ENCODE results near the gene NCAPD3.

The NCAPD3 gene

DNA sequence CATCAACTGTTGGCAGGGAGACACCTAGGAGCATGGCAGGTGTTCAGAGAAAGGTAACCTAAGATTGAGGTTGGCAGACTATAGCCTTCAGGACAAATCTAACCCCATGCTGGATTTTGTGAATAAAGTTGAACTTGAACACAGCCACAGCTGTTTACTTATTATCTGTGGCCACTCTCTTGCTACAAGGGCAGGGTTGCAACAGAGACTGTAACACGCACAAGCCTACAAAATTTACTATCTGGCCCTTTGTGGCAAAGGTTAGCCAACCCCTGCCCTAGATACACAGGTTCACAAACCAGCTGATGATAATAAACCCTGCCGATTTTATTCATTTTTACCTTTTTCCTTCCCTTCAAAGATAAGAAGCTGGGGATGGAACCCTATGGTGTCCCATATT, 26.9 kb upstream of the NCAPD3 start:
- no peak for DNase-seq

DNA sequence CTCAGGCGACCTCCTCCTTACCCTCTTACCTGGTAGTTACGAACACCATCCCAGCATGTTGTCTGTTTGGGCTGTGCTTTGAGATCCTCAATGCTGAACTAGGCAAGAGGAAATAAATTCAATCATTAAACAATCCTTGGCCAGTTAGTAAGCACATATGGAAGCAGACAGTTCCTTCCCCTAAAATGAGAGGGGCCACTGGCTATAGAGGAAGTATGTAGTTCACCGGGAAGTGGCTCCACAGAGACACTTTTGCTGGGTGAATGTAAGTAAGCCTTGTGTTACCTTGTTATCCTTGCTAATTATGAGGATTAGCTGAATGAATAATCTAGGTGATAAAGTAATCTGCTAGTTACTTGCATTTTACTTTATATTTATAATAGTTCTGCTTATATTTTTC, 26.5 kb upstream of the NCAPD3 start:
- no peak for DNase-seq

DNA sequence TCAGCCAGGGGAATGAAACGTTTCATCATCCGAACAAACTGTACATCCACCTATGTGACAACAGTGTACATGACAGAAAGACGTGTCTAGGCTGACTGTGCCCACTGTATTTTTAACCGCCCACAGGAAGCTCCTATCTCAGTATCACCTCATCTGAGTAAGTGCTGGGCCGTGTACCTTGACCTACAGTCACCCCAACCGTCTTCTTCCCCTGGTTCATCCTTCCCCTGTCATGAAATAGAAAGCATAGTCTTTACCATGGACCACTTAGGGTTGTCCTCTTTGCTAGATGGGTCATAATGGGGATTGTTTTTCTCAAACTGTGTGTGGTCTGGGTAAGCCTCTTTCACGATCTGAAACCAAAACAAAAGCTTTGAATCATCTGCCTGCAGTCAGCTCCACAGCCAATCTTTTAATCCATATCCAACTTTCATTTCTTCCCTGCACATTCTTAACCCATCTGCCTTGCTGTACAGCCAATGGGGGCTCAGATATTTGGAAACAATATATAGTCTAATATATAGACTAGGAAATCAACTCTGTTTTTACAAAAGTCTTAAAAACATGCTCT, 25.2 kb upstream of the NCAPD3 start:
- no peak for DNase-seq

- DNase-seq, result no peak
Observed at GRCh38 chr11:134246678-134247077, 22.9 kb upstream of the NCAPD3 start.

DNA sequence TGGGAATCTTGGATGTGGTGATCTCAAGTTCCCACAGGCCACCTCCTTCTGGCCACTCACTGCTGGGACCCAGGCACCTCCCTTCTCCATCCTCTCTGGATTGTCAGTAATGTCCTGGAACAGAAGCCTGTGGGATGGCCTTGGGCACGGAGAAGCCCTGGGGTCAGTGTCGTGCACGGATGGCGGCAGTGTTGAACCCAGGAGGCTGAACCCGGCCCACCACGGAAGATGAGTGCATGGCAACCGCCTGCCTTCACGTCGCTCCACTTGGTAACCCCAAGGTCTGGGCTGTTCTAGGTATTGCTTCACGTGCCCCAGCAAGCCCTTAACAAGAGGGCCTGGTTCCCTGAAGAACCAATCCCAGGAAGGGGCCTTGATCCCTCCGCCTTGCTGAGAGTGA, 22.3 kb upstream of the NCAPD3 start:
- DNase-seq, result no peak

DNA sequence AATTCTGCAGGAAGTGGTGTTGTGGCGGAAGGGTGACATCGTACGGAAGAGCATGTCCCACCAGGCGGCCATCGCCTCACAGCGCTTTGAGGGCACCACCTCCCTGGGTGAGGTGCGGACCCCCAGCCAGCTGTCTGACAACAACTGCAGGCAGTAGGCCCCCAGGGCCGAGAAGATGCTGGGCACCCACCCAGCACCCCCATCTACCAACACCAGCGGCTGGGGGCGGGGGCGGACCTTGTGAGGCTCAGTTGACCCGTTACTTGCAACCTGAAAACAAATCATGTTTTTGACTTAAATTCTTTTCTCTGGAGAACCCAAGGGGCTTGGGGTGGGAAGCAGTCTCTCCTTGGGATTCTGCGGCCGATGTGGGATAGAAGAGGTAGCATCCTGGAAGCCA, 21.7 kb upstream of the NCAPD3 start:
- no peak for DNase-seq

DNA sequence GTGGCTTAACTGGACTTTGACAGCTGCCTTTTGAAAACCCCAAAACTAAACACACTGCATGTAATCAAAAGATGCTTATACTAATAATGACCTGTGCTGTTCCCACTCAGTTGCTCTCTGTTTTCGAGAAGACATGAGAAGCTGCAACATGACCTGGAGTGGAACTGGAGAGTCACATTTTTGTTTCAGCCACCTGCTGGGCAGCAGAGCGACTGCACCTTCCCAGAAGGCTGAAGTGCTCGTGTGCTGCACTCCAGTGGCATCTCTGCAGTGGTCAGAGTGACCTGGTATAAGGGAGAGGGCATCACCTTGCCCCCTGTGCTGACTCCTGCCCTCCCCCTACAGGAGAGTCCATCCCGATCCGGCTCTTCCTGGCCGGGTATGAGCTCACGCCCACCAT, 20.8 kb upstream of the NCAPD3 start:
- DNase-seq, result no peak

DNA sequence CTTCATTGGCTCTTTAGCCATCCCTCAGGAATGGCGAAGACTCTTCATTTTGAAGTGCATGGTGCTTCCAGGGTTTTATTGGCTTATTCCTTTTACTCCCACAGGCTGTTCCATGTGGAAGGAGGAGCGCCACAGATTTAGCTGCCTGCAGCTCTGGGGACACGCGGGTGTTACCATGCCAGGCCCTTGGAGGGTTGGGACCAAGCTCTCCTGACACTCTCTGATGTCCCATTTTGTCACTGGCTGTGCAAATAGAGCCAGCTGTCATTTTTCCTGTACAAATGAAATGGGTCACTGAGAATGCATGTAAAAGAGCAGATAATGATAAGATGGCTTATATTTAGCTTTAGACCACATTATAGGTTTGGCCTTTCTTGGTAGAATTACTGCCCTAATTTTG, 20.1 kb upstream of the NCAPD3 start:
- no peak for DNase-seq

GRCh38 chr11:134242376-134242775, 18.6 kb upstream of the NCAPD3 start:
- no peak for DNase-seq

- DNase-seq, result no peak
Observed at GRCh38 chr11:134240592-134240991, 16.8 kb upstream of the NCAPD3 start.

DNA sequence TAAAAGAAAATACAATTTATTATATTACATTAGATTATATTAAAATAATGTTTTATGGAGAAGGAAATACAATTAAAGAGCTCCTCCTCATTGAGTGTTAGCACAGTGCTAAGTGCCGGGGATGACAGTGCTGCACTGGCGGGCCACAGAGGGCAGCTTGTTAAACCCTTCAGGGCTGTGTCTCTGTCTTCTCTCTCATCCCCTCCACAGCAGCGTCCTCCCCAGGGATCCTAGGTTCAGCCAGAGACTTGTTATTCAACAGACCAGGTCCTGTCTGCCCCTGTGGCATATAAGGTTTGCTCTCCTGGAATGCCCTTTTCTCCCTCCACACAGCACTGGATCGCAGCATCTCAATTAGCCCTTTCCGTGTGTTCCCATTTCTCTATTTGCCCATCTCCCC, 15.2 kb upstream of the NCAPD3 start:
- DNase-seq, result no peak

DNA sequence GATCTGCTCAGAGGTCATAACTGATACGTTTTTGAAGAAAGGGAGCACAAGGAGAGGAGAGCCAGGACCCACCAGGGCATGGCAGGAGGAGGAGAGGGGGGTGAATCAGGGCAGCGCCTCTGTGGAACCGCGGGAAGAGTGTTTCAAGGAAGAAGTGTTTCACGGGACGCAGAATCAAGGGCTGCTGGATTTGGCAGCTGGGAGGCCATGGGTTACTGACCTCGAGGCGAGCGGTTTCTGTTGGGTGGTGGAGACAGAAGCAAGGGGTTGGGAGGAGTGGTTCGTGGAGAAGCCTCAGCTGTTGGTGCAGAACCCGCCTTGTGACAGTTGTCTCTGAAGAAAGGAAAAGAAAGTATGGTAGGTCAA, 13.8 kb upstream of the NCAPD3 start:
- DNase-seq, result no peak

DNA sequence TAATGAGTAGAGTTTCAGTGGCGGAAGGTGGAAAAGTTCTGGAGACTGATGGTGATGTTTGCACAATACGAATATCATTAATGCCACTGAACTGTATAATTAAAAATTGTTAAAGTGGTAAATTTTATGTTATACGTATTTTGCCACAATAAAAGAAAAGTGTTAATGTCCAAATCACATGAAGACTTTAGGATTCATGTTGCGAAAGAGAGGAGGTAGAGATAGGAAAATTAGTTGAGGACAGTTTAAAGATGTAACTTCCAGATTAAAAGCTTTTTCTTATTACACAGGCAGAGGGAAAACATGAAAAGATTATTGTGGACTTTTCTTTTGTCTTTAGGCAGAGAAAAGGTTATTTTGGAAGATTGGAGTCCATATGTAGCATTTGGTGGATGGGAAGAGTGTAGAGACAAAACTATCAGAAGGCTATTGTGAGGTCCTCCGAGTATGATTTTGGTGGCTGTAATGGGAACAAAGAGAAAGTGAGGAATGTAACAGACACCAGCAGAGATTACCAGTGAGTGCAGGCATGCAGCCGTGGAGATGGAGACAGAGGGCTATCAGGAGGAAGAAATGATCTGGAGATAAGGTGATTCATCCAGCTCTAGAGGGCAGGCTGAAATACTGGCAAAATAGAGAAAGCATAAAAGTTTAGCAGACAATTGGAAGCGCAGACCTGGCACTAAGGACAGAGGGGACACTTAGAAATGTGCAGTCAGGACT, 13.2 kb upstream of the NCAPD3 start:
- no peak for DNase-seq

GRCh38 chr11:134235399-134235798, 11.6 kb upstream of the NCAPD3 start:
- peak; percentile 17 for DNase-seq

DNA sequence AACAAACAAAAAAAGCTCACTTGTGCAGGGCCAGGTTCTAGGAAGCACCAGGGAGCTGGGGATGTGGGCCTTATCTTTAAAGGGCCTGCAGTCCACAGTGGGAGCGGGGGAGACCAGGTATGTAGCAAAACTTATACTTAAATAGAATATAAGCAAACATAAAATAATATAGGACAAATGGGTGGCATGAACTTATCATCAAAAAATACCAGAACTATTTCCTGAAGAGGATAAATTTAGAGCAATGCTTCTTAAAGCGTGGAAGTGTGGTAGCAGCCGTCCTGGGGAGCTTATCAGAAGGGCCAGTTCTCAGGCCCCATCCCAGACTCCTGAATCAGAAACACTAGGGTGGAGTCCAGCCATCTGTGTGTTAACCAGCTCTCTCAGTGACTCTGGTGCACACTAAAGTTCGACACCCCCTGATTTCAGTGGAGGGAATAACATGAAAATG, 10.0 kb upstream of the NCAPD3 start:
- no peak for DNase-seq

DNA sequence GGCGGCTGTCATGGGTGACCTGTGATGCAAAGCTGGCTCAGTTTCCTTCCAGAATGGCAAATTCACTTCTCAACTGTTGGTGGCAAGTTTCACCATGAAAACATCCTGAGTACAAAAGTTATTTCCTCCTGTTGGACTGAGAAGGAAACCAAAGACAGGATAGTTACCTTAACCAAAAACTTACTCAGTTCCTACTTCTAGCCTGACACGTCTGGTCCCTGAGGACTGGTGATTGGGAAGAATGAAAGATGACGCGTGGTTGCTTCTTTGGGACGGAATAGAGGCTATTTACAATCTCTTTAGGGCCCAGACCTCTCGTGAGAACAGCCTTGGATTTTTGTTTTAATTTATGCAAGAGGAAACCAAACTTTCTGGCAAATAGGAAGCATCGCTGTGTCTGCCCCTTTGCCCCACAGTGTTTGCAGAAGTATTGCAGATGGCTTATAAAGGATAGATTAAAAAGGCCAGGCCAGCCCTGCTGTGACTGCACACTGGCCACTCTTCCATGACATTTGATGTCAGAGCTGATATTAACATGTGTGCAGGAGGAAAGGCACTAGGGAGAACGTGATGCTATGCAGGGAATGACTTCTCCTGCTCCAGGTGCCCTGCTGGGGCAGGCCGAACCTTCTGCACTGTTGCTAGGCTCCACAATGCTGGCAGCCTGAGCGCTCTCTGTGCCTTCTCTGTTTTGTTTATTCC, 8.3 kb upstream of the NCAPD3 start:
- DNase-seq, result no peak

GRCh38 chr11:134230339-134230738, 6.6 kb upstream of the NCAPD3 start:
- no peak for DNase-seq

DNA sequence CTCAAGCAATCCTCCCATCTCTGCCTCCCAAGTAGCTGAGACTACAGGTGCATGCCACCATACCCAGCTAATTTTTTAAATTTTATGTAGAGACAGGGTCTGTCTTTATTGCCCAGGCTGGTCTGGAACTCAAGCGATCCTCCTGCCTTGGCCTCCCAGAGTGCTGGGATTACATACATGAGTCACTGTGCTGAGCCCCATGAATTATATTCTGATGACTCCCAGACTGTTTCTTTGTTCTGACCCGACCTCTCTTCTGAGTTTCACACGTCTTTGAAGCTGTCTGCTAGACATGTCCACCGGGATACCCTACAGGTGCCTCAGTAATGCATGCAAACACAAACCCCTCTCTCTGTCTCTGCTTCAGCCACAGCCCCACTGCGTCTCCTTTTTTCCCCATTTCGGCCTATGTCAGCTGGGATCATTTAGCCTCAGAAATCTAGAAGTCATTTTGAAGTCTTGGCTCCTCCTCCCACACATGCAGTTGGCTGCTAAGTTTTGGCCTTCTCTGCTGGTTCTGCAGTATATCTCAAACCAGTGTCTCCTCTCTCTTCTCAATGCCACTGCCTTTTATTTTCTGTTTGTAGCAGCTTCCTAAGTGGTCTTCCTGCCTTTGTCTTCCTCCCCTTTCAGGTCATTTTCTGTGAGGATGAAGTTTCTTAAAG, 5.5 kb upstream of the NCAPD3 start:
- no peak for DNase-seq

DNA sequence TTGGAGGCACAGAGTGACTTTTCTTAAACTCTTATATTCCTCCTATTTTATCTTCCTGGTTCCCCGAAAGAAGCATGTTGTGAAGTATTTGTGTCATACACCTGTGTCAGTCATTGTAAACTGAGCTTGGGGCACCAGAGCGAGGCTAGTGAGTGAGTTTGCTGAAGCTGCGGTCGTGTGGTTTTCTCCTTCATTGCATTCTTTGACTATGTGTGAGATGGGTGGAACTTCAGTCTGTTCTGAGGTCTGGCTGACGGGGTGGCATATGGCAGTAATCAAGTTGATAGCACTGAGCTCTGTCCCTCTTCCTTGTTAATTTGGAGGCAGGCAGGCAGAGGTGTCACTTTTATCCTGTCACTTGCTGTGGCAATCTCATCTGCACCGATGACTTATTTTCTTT, 4.9 kb upstream of the NCAPD3 start:
- DNase-seq, result no peak

GRCh38 chr11:134226806-134227325, 3.1 kb upstream of the NCAPD3 start:
- DNase-seq, result no peak

DNA sequence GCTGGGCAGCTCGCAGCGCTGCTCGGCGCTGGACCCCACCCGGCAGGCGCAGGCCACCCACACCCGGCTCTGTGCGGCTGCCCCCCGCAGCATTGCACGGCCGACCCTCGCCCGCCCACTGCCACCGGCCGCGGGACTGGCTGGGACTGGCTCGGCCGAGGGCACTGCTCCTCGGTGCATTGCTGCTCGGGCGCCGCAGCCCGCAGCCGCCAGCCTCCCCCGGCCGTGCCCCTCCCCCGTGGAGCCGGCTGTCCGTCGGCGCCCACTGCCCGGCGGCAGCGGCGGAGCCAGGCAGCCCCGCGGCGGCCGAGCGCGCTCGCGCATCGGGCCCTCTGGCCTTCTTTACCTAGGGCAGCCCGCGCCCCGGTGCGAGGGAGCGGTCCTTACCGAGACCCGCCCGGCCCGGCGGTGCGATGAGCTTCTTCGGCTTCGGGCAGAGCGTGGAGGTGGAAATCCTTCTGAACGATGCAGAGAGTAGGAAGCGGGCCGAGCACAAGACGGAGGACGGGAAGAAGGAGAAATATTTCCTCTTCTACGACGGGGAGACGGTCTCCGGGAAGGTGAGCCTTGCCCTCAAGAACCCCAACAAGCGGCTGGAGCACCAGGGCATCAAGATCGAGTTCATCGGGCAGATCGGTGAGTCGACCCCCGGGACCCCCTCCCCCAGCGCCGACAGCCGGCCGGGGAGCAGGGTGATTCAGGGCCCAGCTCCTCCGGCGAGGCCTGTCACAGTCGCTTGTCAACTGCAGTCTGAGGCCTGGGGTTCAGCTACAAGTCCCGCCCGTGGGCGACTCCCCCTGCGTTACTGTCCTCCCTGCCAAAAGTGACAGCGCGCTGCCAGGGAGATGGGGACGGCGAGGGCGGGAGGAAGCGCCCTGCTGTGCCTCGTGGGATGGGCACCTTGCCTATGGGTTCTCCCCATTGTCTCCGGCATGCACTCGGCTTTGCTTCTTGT, 1.2 kb upstream of the NCAPD3 start:
- peak; percentile 84 for DNase-seq

GRCh38 chr11:134223121-134223520, 646 bp downstream of the NCAPD3 start:
- DNase-seq, result no peak
